Left ventricle myocardium inferior (tissue), 1 donor: ENCODE data around the gene GCNT1. TPM values are rescaled to one million over a fixed set of nuclear protein-coding genes. Genes with fewer than 3 reads are reported as not detected.
"Not testable (repeated sequence)": the region's sequence is repeated elsewhere in the genome, so short reads cannot be mapped to it uniquely, and the experiment has no call there.

Source experiments
- DNase-seq: peaks from one replicate; pipeline ENCODE4 v3.0.0-alpha.2; 2020
- H3K27ac ChIP-seq: fragments of 200-600 bp; replicated peaks from 2 replicates; pipeline ENCODE4 v1.8.0; 2021
- H3K27me3 ChIP-seq: fragments of 200-600 bp; 2 replicates; pipeline ENCODE4 v1.8.0; 2021; ENCODE audit warnings: low read depth
- H3K36me3 ChIP-seq: fragments of 200-600 bp; 2 replicates; pipeline ENCODE4 v1.8.0; 2021
- H3K4me1 ChIP-seq: fragments of 200-600 bp; 2 replicates; pipeline ENCODE4 v1.8.0; 2021
- H3K4me3 ChIP-seq: fragments of 200-600 bp; 2 replicates; pipeline ENCODE4 v1.8.0; 2021; ENCODE audit warnings: mild to moderate bottlenecking, moderate library complexity
- H3K9me3 ChIP-seq: fragments of 200-600 bp; replicated peaks from 2 replicates; pipeline ENCODE4 v1.8.0; 2021
- intact Hi-C: fragments of 100-400 bp; cut with micrococcal nuclease; formaldehyde crosslinking; loops from one replicate; pipeline ENCODE4 v1.11.0; 2022
- total RNA-seq: library from RNA; stranded (reverse); fragmentation: NEBNext Ultra II Directional; extraction: Animal tissue kit (Norgen Biotek cat#: 25700); gene quantifications from one replicate; pipeline ENCODE4 v1.2.1, GENCODE V29; 2021
- TF ChIP-seq, protein P1 (sequence below): fragments of 200-600 bp; IDR thresholded peaks from 2 replicates; pipeline ENCODE4 v1.8.0; 2021; ENCODE audit warnings: antibody characterized with exemption, mild to moderate bottlenecking, borderline replicate concordance
- donor health status: DM: no; HTN: yes; CAD: no; lungs with severe emphysema.

The GCNT1 gene
- total RNA-seq, 1 donor from 2014 or later: 1.3 TPM

DNA sequence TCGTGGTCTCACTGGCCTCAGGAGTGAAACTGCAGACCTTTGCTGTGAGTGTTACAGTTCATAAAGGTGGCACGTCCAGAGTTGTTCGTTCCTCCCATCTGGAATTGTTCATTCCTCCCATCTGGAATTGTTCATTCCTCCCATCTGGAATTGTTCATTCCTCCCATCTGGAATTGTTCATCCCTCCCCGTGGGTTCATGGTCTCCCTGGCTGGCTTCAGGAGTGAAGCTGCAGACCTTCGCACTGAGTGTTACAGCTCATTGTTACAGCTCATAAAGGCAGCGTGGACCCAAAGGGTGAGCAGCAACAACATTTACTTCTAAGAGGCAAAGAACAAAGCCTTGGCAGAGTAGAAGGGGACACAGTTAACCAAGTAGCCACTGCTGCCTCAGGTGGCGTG lies 69.1 kb downstream of the GCNT1 start:
- no peaks in the 10 kb centered on the region for H3K36me3 ChIP-seq
- DNase-seq: no peak
- no peaks in the 10 kb centered on the region for H3K9me3 ChIP-seq
- H3K4me1 ChIP-seq: no peaks in the 10 kb centered on the region
- H3K27ac ChIP-seq: no peak overlapping the region
- TF ChIP-seq, protein P1, sequence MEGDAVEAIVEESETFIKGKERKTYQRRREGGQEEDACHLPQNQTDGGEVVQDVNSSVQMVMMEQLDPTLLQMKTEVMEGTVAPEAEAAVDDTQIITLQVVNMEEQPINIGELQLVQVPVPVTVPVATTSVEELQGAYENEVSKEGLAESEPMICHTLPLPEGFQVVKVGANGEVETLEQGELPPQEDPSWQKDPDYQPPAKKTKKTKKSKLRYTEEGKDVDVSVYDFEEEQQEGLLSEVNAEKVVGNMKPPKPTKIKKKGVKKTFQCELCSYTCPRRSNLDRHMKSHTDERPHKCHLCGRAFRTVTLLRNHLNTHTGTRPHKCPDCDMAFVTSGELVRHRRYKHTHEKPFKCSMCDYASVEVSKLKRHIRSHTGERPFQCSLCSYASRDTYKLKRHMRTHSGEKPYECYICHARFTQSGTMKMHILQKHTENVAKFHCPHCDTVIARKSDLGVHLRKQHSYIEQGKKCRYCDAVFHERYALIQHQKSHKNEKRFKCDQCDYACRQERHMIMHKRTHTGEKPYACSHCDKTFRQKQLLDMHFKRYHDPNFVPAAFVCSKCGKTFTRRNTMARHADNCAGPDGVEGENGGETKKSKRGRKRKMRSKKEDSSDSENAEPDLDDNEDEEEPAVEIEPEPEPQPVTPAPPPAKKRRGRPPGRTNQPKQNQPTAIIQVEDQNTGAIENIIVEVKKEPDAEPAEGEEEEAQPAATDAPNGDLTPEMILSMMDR: no peak
- no peak overlapping the region for H3K4me3 ChIP-seq
- intact Hi-C loops: no loop called here
- H3K27me3 ChIP-seq: no peaks in the 10 kb centered on the region

DNA sequence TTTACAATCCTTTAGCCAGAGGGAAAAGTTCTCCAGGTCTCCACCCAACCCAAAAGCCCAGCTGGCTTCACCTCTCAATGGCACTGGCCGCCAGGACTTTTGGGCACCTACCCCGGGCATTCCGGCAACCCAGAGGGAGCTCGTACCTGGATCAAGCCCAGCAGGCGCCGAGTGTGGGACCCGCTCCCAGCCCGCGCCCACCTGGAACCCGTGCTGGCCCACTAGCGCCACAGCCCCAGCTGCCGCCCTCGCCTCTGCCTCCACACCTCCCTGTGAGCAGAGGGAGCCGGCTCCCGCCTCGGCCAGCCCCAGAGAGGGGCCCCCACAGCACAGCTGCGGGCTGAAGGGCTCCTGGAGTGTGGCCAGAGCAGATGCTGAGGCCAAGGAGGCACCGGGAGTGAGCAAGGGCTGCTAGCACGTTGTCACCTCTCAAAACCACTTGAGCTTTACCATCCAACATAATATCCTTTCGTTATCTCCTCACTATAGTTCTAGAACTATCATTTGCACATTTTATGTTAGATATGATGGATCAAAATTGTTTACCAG lies 69.7 kb downstream of the GCNT1 start:
- no peak for DNase-seq
- intact Hi-C loops: no loop called here
- no peaks in the 10 kb centered on the region for H3K4me1 ChIP-seq
- no peaks in the 10 kb centered on the region for H3K27me3 ChIP-seq
- H3K36me3 ChIP-seq: no peaks in the 10 kb centered on the region
- no peak overlapping the region for H3K27ac ChIP-seq
- H3K9me3 ChIP-seq: no peaks in the 10 kb centered on the region
- H3K4me3 ChIP-seq: no peak overlapping the region
- TF ChIP-seq, protein P1: no peak

DNA sequence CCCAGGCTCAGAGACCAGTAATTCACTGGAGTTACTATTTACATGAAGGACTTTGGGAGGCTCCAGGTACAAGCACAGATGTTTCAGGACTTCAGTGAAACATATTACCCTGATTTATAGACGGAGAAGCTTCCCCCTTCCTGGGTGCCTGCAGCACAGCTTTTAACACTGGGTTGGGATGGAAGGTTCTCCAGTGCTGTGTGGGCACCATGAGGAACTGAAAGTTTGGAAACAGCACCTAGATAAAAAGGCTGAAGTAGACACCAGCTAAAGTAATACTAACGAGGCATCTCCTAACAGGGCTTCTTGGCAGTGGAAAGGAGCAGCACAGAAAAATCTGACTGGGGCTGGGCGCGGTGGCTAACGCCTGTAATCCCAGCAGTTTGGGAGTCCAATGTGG lies 70.7 kb downstream of the GCNT1 start:
- H3K9me3 ChIP-seq: no peaks in the 10 kb centered on the region
- H3K36me3 ChIP-seq: no peaks in the 10 kb centered on the region
- TF ChIP-seq, protein P1: no peak
- no peak overlapping the region for H3K4me3 ChIP-seq
- intact Hi-C loops: no loop called here
- DNase-seq: no peak
- H3K27ac ChIP-seq: no peak overlapping the region
- H3K4me1 ChIP-seq: no peaks in the 10 kb centered on the region
- H3K27me3 ChIP-seq: no peaks in the 10 kb centered on the region

DNA sequence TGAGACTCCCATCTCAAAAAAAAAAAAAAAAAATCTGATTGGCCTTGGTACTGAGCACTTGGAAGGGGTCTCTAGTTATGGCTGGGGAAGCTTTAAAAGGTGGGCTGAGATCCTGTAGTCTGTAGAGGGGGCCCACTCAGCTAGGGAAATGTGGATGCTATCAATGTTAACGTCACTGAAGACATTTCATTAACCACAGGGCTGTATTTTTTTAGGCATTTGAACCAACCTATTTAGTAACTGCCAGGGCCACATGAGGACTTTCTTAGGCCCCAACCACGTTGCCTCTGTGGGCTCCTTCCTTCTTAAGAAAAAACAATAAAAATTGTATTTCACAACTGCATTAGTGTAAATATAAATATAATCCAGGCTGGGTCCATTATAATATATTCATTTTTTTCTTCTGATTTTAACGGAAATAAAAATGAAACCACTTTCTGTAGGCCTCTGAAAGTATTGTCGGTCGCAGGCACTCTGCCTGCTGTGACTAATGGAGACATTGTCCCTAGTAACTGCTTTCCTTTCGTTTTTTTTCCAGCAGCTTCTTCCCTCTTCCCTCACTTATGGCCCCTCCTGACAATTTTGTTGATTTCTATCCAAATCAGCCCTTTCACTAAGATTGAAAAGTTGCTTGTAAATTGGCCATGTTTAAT lies 71.6 kb downstream of the GCNT1 start:
- Histone ChIP-seq H3K4me3 (no peak overlapping the region), H3K27me3 (no peaks in the 10 kb centered on the region), H3K4me1 (no peaks in the 10 kb centered on the region), H3K36me3 (no peaks in the 10 kb centered on the region), H3K9me3 (no peaks in the 10 kb centered on the region), H3K27ac (no peak overlapping the region)
- DNase-seq: no peak
- TF ChIP-seq, protein P1: no peak
- intact Hi-C loops: no loop called here

DNA sequence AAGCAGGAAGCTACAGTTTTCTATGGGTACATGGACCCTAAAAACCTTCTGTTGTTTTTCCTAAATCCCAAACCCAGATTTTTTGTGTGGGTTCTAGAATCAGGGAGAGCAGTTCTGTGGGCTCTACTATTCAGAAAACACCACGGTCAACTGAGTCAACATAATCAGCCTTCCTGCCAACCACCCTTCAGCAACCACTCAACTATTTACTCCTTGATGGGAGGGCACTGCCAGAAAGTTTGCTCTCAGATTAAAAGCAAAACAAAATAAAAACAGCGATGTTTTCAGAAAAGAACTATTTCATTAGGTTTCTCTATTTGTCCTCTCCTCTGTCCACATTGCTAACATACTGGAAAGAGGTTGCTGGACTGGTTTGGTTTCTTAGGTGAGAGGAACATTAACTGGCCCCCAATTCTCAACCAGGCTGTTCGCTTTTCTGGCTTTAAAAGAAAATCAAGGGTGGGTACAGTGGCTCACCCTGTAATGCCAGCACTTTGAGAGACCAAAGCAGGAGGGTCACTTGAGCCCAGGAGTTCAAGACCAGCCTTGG lies 72.3 kb downstream of the GCNT1 start:
- Histone ChIP-seq H3K27ac (no peak overlapping the region), H3K4me1 (no peaks in the 10 kb centered on the region), H3K27me3 (no peaks in the 10 kb centered on the region), H3K4me3 (no peak overlapping the region), H3K36me3 (no peaks in the 10 kb centered on the region), H3K9me3 (no peaks in the 10 kb centered on the region)
- DNase-seq: no peak
- intact Hi-C loops: no loop called here
- TF ChIP-seq, protein P1: no peak

DNA sequence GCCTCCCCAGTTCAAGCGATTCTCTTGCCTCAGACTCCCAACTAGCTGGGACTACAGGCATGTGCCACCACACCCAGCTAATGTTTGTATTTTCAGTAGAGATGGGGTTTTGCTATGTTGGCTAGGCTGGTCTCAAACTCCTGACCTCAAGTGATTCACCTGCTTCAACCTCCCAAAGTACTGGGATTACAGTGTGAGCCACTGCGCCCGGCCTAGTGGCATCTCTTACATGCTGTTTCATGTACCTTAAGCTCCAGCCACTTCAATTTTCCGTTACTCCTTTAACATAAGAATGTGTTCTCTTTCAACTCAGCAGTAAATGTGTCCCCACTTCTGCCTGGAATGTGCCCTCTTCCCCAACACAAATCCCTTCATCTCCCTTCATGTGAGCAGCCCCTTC lies 73.9 kb downstream of the GCNT1 start:
- H3K27me3 ChIP-seq, DNase-seq, H3K4me3 ChIP-seq, H3K27ac ChIP-seq, H3K36me3 ChIP-seq, H3K4me1 ChIP-seq, intact Hi-C loops, H3K9me3 ChIP-seq: not testable (repeated sequence)
